GM23338 (cell line): Measurements from ENCODE around the gene KLHL22. TPM values are rescaled to one million over a fixed set of nuclear protein-coding genes. Genes with fewer than 3 reads are reported as not detected.

Experiments used
- ATAC-seq: fragments of 200-7000 bp; cut with Tn5 transposase; 3 replicates; pipeline ENCODE4 v1.9.1; 2020
- DNase-seq: peaks from one replicate; pipeline ENCODE4 v3.0.0-alpha.2; 2015; ENCODE audit warnings: low spot score
- H2AFZ ChIP-seq: fragments of 200-600 bp; sonication (generic); 2 replicates; pipeline ENCODE4 v1.8.0; 2016; ENCODE audit warnings: antibody characterized with exemption, mild to moderate bottlenecking, moderate library complexity
- H3F3A ChIP-seq: fragments of 200-600 bp; sonication (generic); replicated peaks from 2 replicates; pipeline ENCODE4 v1.8.0; 2017; ENCODE audit warnings: antibody characterized with exemption, mixed run types, low read depth
- H3K27ac ChIP-seq: fragments of 200-600 bp; sonication (generic); 2 replicates; pipeline ENCODE4 v1.6.1; 2016; ENCODE audit warnings: low read depth
- H3K27me3 ChIP-seq: fragments of 200-600 bp; sonication (generic); 2 replicates; pipeline ENCODE4 v1.8.0; 2016; ENCODE audit warnings: mild to moderate bottlenecking, mixed run types, moderate library complexity; ENCODE audit not compliant: insufficient read depth
- H3K36me3 ChIP-seq: fragments of 200-600 bp; sonication (generic); 2 replicates; pipeline ENCODE4 v1.8.0; 2016; ENCODE audit warnings: mild to moderate bottlenecking; ENCODE audit not compliant: insufficient read depth
- H3K4me1 ChIP-seq: fragments of 200-600 bp; sonication (generic); 2 replicates; pipeline ENCODE4 v1.8.0; 2016; ENCODE audit warnings: mild to moderate bottlenecking, moderate library complexity; ENCODE audit not compliant: insufficient read depth
- H3K4me2 ChIP-seq: fragments of 200-600 bp; sonication (generic); 2 replicates; pipeline ENCODE4 v1.7.1; 2017; ENCODE audit warnings: mixed run types
- H3K4me3 ChIP-seq: fragments of 200-600 bp; sonication (generic); 2 replicates; pipeline ENCODE4 v1.6.1; 2016; ENCODE audit warnings: mixed run types
- H3K79me2 ChIP-seq: fragments of 200-600 bp; sonication (generic); replicated peaks from 2 replicates; pipeline ENCODE4 v1.8.0; 2017; ENCODE audit warnings: mild to moderate bottlenecking; ENCODE audit not compliant: insufficient read depth
- H3K9me2 ChIP-seq: fragments of 200-600 bp; sonication (generic); 2 replicates; pipeline ENCODE4 v1.8.0; 2017; ENCODE audit not compliant: insufficient read depth
- H4K20me1 ChIP-seq: fragments of 200-600 bp; sonication (generic); replicated peaks from 2 replicates; pipeline ENCODE4 v1.8.0; 2017; ENCODE audit warnings: mild to moderate bottlenecking; ENCODE audit not compliant: insufficient read depth
- H3K27ac Mint-ChIP-seq: 2 replicates; pipeline ENCODE4 v1.8.0; 2020; ENCODE audit warnings: inconsistent platforms, mild to moderate bottlenecking, moderate library complexity, mixed read lengths
- H3K27me3 Mint-ChIP-seq: 3 replicates; pipeline ENCODE4 v1.8.0; 2022; ENCODE audit warnings: low read depth, mild to moderate bottlenecking, moderate library complexity, mixed read lengths, inconsistent platforms; ENCODE audit not compliant: insufficient read depth, poor library complexity
- H3K36me3 Mint-ChIP-seq: 3 replicates; pipeline ENCODE4 v1.8.0; 2021; ENCODE audit warnings: low read depth, mild to moderate bottlenecking, inconsistent platforms, moderate library complexity, mixed read lengths
- H3K4me1 Mint-ChIP-seq: 3 replicates; pipeline ENCODE4 v1.8.0; 2020; ENCODE audit warnings: mild to moderate bottlenecking, inconsistent platforms, mixed read lengths
- H3K4me3 Mint-ChIP-seq: 3 replicates; pipeline ENCODE4 v1.8.0; 2021; ENCODE audit warnings: moderate library complexity, mild to moderate bottlenecking, inconsistent platforms, mixed read lengths
- H3K9me3 Mint-ChIP-seq: 3 replicates; pipeline ENCODE4 v1.8.0; 2020; ENCODE audit warnings: moderate library complexity, mild to moderate bottlenecking, inconsistent platforms, mixed read lengths
- CREB1 ChIP-seq: fragments of 250-450 bp; sonication (Bioruptor Pico); IDR thresholded peaks from 2 replicates; pipeline ENCODE4 v1.5.0; 2020; ENCODE audit warnings: low read depth, mild to moderate bottlenecking, moderate library complexity
- EZH2 ChIP-seq: fragments of 200-600 bp; sonication (generic); IDR thresholded peaks from one replicate; pipeline ENCODE4 v1.8.0; 2017; ENCODE audit warnings: antibody characterized with exemption, mild to moderate bottlenecking, low read depth; ENCODE audit not compliant: unreplicated experiment
- EZH2phosphoT487 ChIP-seq: fragments of 200-600 bp; sonication (generic); IDR thresholded peaks from one replicate; pipeline ENCODE4 v1.8.1; 2018; ENCODE audit warnings: antibody characterized with exemption; ENCODE audit not compliant: unreplicated experiment
- JUNB ChIP-seq: IDR thresholded peaks from one replicate; pipeline ENCODE4 v1.6.1; 2016; ENCODE audit warnings: antibody characterized with exemption; ENCODE audit not compliant: unreplicated experiment
- NANOG ChIP-seq: IDR thresholded peaks from 2 replicates; pipeline ENCODE4 v1.6.1; 2016; ENCODE audit warnings: antibody characterized with exemption, borderline replicate concordance
- POLR2AphosphoS5 ChIP-seq: IDR thresholded peaks from 2 replicates; pipeline ENCODE4 v1.6.1; 2016; ENCODE audit warnings: antibody characterized with exemption, low read depth
- STAT1 ChIP-seq: IDR thresholded peaks from one replicate; pipeline ENCODE4 v1.6.1; 2016; ENCODE audit warnings: antibody characterized with exemption; ENCODE audit not compliant: unreplicated experiment
- ZNF114 ChIP-seq: fragments of 250-450 bp; sonication (Bioruptor Pico); IDR thresholded peaks from 2 replicates; pipeline ENCODE4 v1.5.0; 2020; ENCODE audit warnings: mild to moderate bottlenecking, moderate library complexity
- ZNF331 ChIP-seq: fragments of 250-450 bp; sonication (Bioruptor Pico); IDR thresholded peaks from 2 replicates; pipeline ENCODE4 v1.5.0; 2020; ENCODE audit warnings: low read depth, mild to moderate bottlenecking, moderate library complexity
- polyA plus RNA-seq: library from polyadenylated mRNA; unstranded; fragments of >200 nt; fragmentation: Nextera tagmentation; extraction: Ambion mirVana; gene quantifications from 2 replicates; pipeline ENCODE4 v1.2.1, GENCODE V29; 2016
- total RNA-seq: library from RNA; depleted of rRNA; stranded (reverse); fragments of >200 nt; shearing (Covaris generic); gene quantifications from 2 replicates; pipeline ENCODE4 v1.2.3, GENCODE V29; 2014
- TF ChIP-seq, protein P1 (sequence below): IDR thresholded peaks from one replicate; pipeline ENCODE4 v1.6.1; 2018; ENCODE audit warnings: antibody characterized with exemption; ENCODE audit not compliant: unreplicated experiment
- TF ChIP-seq, protein P2 (sequence below): IDR thresholded peaks from 2 replicates; pipeline ENCODE4 v1.6.1; 2016; ENCODE audit warnings: antibody characterized with exemption
- TF ChIP-seq, protein P3 (sequence below), 2 experiments: fragments of 200-600 bp in 1 of 2; sonication (generic) in 1 of 2; conservative IDR thresholded peaks; 2 replicates each; pipeline versions ENCODE4 v1.5.1 to v1.6.1; 2016 to 2017; ENCODE audit warnings: antibody characterized with exemption in 2 of 2, low read depth in 2 of 2, mild to moderate bottlenecking in 2 of 2, moderate library complexity in 1 of 2
- TF ChIP-seq, protein P4 (sequence below): fragments of 250-450 bp; sonication (Bioruptor Pico); IDR thresholded peaks from 2 replicates; pipeline ENCODE4 v1.5.0; 2020; ENCODE audit warnings: mild to moderate bottlenecking, moderate library complexity

The KLHL22 gene
- total and polyA plus RNA-seq, 2 experiments from 2014 or later: 2.4 to 16.0 TPM

DNA sequence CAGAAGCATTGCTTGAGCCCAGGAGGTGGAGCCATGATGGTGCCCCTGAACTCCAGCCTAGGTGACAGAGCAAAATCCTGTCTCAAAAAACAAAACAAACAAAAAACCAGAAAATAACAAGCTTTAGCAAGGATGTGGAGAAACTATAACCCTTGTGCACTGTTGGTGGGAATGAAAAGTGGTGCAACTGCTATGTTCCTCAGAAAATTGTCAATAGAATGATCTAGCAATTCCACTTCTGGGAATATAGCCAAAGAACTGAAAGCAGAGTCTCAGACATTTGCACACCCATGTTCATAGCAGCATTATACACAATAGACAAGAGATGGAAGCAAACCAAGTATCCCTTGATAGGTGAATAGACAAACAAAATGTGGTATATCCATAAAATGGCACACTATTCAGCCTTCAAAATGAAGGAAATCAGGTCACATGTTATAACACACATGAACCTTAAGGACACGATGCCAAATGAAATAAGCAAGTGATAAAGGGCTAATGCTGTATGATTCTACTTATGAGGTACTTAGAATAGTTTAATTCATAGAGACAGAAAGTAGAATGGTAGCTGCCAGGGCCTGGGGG, 15.9 kb downstream of the KLHL22 start:
- ATAC-seq: no peak
- Histone ChIP-seq H3K27ac (no peak overlapping the region), H3K79me2 (no peaks in the 10 kb centered on the region), H2AFZ (no peak overlapping the region), H3F3A (no peaks in the 10 kb centered on the region), H3K36me3 (no peaks in the 10 kb centered on the region), H3K27me3 (no peaks in the 10 kb centered on the region), H3K4me1 (no peaks in the 10 kb centered on the region), H3K9me2 (0 out of 2 replicates have a peak, but pooled peaks cover 3% of the 10 kb centered on the region), H3K4me2 (no peak overlapping the region), H3K4me3 (no peak overlapping the region), H4K20me1 (no peaks in the 10 kb centered on the region)
- no peaks in the 10 kb centered on the region for H3K4me1 Mint-ChIP-seq
- no peak overlapping the region for H3K4me3 Mint-ChIP-seq
- no peak overlapping the region for H3K27ac Mint-ChIP-seq
- H3K9me3 Mint-ChIP-seq: no peaks in the 10 kb centered on the region; the same call in 2 of the 3 replicates
- H3K36me3 Mint-ChIP-seq: no peaks in the 10 kb centered on the region; the same call in 2 of the 3 replicates
- H3K27me3 Mint-ChIP-seq: peaks cover 5% of the 10 kb centered on the region
- TF ChIP-seq, protein P1, sequence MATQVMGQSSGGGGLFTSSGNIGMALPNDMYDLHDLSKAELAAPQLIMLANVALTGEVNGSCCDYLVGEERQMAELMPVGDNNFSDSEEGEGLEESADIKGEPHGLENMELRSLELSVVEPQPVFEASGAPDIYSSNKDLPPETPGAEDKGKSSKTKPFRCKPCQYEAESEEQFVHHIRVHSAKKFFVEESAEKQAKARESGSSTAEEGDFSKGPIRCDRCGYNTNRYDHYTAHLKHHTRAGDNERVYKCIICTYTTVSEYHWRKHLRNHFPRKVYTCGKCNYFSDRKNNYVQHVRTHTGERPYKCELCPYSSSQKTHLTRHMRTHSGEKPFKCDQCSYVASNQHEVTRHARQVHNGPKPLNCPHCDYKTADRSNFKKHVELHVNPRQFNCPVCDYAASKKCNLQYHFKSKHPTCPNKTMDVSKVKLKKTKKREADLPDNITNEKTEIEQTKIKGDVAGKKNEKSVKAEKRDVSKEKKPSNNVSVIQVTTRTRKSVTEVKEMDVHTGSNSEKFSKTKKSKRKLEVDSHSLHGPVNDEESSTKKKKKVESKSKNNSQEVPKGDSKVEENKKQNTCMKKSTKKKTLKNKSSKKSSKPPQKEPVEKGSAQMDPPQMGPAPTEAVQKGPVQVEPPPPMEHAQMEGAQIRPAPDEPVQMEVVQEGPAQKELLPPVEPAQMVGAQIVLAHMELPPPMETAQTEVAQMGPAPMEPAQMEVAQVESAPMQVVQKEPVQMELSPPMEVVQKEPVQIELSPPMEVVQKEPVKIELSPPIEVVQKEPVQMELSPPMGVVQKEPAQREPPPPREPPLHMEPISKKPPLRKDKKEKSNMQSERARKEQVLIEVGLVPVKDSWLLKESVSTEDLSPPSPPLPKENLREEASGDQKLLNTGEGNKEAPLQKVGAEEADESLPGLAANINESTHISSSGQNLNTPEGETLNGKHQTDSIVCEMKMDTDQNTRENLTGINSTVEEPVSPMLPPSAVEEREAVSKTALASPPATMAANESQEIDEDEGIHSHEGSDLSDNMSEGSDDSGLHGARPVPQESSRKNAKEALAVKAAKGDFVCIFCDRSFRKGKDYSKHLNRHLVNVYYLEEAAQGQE: no peak
- no peak for TF ChIP-seq POLR2AphosphoS5
- TF ChIP-seq, protein P2, sequence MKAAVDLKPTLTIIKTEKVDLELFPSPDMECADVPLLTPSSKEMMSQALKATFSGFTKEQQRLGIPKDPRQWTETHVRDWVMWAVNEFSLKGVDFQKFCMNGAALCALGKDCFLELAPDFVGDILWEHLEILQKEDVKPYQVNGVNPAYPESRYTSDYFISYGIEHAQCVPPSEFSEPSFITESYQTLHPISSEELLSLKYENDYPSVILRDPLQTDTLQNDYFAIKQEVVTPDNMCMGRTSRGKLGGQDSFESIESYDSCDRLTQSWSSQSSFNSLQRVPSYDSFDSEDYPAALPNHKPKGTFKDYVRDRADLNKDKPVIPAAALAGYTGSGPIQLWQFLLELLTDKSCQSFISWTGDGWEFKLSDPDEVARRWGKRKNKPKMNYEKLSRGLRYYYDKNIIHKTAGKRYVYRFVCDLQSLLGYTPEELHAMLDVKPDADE: no peak
- no peak for TF ChIP-seq ZNF331 (CRISPR knock-in tag)
- no peak for TF ChIP-seq ZNF114 (CRISPR knock-in tag)
- no peak for TF ChIP-seq JUNB
- TF ChIP-seq EZH2: no peak
- TF ChIP-seq, protein P3, sequence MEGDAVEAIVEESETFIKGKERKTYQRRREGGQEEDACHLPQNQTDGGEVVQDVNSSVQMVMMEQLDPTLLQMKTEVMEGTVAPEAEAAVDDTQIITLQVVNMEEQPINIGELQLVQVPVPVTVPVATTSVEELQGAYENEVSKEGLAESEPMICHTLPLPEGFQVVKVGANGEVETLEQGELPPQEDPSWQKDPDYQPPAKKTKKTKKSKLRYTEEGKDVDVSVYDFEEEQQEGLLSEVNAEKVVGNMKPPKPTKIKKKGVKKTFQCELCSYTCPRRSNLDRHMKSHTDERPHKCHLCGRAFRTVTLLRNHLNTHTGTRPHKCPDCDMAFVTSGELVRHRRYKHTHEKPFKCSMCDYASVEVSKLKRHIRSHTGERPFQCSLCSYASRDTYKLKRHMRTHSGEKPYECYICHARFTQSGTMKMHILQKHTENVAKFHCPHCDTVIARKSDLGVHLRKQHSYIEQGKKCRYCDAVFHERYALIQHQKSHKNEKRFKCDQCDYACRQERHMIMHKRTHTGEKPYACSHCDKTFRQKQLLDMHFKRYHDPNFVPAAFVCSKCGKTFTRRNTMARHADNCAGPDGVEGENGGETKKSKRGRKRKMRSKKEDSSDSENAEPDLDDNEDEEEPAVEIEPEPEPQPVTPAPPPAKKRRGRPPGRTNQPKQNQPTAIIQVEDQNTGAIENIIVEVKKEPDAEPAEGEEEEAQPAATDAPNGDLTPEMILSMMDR (conservative IDR thresholded peaks at IDR 0.05; ENCODE audit: low read depth in 2 of 2): no peak
- TF ChIP-seq CREB1 (CRISPR knock-in tag): no peak
- no peak for TF ChIP-seq NANOG
- no peak for TF ChIP-seq EZH2phosphoT487
- no peak for TF ChIP-seq STAT1
- TF ChIP-seq, protein P4, sequence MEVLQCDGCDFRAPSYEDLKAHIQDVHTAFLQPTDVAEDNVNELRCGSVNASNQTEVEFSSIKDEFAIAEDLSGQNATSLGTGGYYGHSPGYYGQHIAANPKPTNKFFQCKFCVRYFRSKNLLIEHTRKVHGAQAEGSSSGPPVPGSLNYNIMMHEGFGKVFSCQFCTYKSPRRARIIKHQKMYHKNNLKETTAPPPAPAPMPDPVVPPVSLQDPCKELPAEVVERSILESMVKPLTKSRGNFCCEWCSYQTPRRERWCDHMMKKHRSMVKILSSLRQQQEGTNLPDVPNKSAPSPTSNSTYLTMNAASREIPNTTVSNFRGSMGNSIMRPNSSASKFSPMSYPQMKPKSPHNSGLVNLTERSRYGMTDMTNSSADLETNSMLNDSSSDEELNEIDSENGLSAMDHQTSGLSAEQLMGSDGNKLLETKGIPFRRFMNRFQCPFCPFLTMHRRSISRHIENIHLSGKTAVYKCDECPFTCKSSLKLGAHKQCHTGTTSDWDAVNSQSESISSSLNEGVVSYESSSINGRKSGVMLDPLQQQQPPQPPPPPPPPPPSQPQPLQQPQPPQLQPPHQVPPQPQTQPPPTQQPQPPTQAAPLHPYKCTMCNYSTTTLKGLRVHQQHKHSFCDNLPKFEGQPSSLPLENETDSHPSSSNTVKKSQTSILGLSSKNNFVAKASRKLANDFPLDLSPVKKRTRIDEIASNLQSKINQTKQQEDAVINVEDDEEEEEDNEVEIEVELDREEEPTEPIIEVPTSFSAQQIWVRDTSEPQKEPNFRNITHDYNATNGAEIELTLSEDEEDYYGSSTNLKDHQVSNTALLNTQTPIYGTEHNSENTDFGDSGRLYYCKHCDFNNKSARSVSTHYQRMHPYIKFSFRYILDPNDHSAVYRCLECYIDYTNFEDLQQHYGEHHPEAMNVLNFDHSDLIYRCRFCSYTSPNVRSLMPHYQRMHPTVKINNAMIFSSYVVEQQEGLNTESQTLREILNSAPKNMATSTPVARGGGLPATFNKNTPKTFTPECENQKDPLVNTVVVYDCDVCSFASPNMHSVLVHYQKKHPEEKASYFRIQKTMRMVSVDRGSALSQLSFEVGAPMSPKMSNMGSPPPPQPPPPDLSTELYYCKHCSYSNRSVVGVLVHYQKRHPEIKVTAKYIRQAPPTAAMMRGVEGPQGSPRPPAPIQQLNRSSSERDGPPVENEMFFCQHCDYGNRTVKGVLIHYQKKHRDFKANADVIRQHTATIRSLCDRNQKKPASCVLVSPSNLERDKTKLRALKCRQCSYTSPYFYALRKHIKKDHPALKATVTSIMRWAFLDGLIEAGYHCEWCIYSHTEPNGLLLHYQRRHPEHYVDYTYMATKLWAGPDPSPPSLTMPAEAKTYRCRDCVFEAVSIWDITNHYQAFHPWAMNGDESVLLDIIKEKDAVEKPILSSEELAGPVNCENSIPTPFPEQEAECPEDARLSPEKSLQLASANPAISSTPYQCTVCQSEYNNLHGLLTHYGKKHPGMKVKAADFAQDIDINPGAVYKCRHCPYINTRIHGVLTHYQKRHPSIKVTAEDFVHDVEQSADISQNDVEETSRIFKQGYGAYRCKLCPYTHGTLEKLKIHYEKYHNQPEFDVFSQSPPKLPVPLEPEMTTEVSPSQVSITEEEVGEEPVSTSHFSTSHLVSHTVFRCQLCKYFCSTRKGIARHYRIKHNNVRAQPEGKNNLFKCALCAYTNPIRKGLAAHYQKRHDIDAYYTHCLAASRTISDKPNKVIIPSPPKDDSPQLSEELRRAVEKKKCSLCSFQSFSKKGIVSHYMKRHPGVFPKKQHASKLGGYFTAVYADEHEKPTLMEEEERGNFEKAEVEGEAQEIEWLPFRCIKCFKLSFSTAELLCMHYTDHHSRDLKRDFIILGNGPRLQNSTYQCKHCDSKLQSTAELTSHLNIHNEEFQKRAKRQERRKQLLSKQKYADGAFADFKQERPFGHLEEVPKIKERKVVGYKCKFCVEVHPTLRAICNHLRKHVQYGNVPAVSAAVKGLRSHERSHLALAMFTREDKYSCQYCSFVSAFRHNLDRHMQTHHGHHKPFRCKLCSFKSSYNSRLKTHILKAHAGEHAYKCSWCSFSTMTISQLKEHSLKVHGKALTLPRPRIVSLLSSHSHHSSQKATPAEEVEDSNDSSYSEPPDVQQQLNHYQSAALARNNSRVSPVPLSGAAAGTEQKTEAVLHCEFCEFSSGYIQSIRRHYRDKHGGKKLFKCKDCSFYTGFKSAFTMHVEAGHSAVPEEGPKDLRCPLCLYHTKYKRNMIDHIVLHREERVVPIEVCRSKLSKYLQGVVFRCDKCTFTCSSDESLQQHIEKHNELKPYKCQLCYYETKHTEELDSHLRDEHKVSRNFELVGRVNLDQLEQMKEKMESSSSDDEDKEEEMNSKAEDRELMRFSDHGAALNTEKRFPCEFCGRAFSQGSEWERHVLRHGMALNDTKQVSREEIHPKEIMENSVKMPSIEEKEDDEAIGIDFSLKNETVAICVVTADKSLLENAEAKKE: no peak
- DNase-seq: no peak
